HepG2 (cell line): ENCODE data around the gene ACTN3. TPM values are rescaled to one million over a fixed set of nuclear protein-coding genes. Genes with fewer than 3 reads are reported as not detected.

Experiments
- ELF3 ChIP-seq: IDR thresholded peaks from 2 replicates; pipeline ENCODE4 v1.6.1; 2016; ENCODE audit warnings: missing genetic modification reagents, missing compliant biosample characterization
- EP300 ChIP-seq, 3 experiments: sonication (generic) in 1 of 3; formaldehyde crosslinking in 1 of 3; IDR thresholded peaks; 2 replicates each; pipeline versions ENCODE4 v1.5.1 to v1.6.1; 2011 to 2020; ENCODE audit warnings: low read depth in 2 of 3, low read length in 2 of 3, borderline replicate concordance in 1 of 3, improper control_type of control experiment in 1 of 3, mild to moderate bottlenecking in 1 of 3, missing genetic modification reagents in 1 of 3, moderate library complexity in 1 of 3
- HNF1B ChIP-seq: sonication (generic); formaldehyde crosslinking; IDR thresholded peaks from 2 replicates; pipeline ENCODE4 v1.5.1; 2020; ENCODE audit warnings: mild to moderate bottlenecking, moderate library complexity, missing genetic modification reagents
- KIAA2018 ChIP-seq: sonication (generic); formaldehyde crosslinking; IDR thresholded peaks from 2 replicates; pipeline ENCODE4 v1.5.0; 2020; ENCODE audit warnings: mild to moderate bottlenecking, missing genetic modification reagents, borderline replicate concordance
- MIER2 ChIP-seq: IDR thresholded peaks from 2 replicates; pipeline ENCODE4 v1.6.1; 2016; ENCODE audit warnings: missing biosample characterization, missing genetic modification reagents
- MXD4 ChIP-seq: IDR thresholded peaks from 2 replicates; pipeline ENCODE4 v1.6.1; 2016; ENCODE audit warnings: mild to moderate bottlenecking, missing biosample characterization, missing genetic modification reagents
- TFDP2 ChIP-seq: sonication (generic); formaldehyde crosslinking; IDR thresholded peaks from 2 replicates; pipeline ENCODE4 v1.4.0; 2020; ENCODE audit warnings: missing genetic modification reagents
- ZBTB38 ChIP-seq: sonication (generic); formaldehyde crosslinking; IDR thresholded peaks from 2 replicates; pipeline ENCODE4 v1.5.1; 2020; ENCODE audit warnings: mild to moderate bottlenecking, missing genetic modification reagents
- ZNF24 ChIP-seq: fragments of 450-650 bp; IDR thresholded peaks from 2 replicates; pipeline ENCODE4 v1.6.1; 2017; ENCODE audit warnings: antibody characterized with exemption, mild to moderate bottlenecking
- ZNF292 ChIP-seq: sonication (generic); formaldehyde crosslinking; IDR thresholded peaks from 2 replicates; pipeline ENCODE4 v1.8.1; 2022; ENCODE audit warnings: mild to moderate bottlenecking, low read depth, missing genetic modification reagents, borderline replicate concordance
- ZNF317 ChIP-seq: sonication (generic); formaldehyde crosslinking; IDR thresholded peaks from 2 replicates; pipeline ENCODE4 v1.5.0; 2020; ENCODE audit warnings: mild to moderate bottlenecking, missing genetic modification reagents
- ZNF83 ChIP-seq: sonication (generic); formaldehyde crosslinking; IDR thresholded peaks from 2 replicates; pipeline ENCODE4 v1.4.0; 2020; ENCODE audit warnings: missing genetic modification reagents, mild to moderate bottlenecking, borderline replicate concordance
- ZNF879 ChIP-seq: sonication (generic); formaldehyde crosslinking; IDR thresholded peaks from 2 replicates; pipeline ENCODE4 v1.8.1; 2023; ENCODE audit warnings: missing genetic modification reagents
- ZSCAN29 ChIP-seq: sonication (generic); formaldehyde crosslinking; conservative IDR thresholded peaks from 2 replicates; pipeline ENCODE4 v1.4.0; 2020; ENCODE audit warnings: mild to moderate bottlenecking, missing genetic modification reagents
- polyA plus RNA-seq, 8 experiments: library from polyadenylated mRNA; depleted of rRNA in 3 of 8; stranded (reverse) in 7 of 8; unstranded in 1 of 8; fragments of >200 nt; fragmentation: Illumina TruSeq in 4 of 8; extraction: Trizol in 4 of 8; gene quantifications; 2 replicates each; pipeline versions ENCODE4 v1.2.1 to v1.2.3, GENCODE V29; 2011 to 2016; ENCODE audit warnings: low read depth in 4 of 8, missing spikeins in 1 of 8, mixed read lengths in 1 of 8; ENCODE audit not compliant: insufficient read depth in 1 of 8
- total RNA-seq, 5 experiments: library from RNA; depleted of rRNA; stranded (reverse); fragments of >200 nt; fragmentation: Illumina TruSeq; extraction: Trizol; gene quantifications; 2 replicates each; pipeline ENCODE4 v1.2.3, GENCODE V29; 2016; ENCODE audit warnings: low read depth in 1 of 5
- TF ChIP-seq, protein P1 (sequence below): sonication (generic); formaldehyde crosslinking; IDR thresholded peaks from 2 replicates; pipeline ENCODE4 v1.5.1; 2020; ENCODE audit warnings: missing genetic modification reagents, mild to moderate bottlenecking, borderline replicate concordance

ACTN3 gene
- total and polyA plus RNA-seq, 2 of the 13 experiments (the other 11 are each of a cell fraction or from before 2014, with no cell fraction given) = 0.04 to 0.09 TPM

DNA sequence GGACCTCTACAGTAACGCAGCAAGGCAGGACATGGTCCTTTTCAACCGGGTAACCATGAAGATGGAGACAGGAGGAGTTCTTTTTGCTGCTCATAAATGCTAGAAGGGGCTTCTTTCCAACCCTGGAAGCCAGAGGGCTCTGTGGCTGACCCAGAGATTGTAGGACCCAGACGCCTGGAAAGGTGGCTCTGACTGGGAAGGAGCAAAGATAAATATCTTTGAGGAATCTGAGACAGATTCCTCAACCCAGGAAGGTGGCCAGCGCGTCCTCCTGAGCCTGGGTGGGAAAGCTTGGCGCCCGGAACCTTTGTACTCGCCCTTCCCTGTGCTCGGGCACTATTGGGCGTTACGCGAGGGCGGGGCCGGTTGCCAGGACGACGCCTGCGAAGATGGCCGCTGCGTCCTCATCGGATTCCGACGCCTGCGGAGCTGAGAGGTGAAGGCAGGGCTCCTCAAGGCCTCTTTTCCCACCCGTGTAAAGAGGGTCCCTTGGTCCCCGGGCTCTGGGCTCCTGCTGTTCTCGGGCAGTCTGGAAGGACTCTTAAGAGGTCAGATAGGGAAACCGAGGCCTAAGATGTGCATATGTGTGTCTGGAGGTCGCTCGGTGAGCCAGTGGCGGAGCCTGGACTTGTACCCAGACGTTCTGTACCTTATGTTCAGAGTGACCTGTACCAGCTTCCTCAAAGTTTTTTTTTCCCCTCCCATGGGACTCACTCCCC is 36.3 kb upstream of the ACTN3 start, which contains the start of gene BBS1 (continued):
- TF ChIP-seq, protein P1, sequence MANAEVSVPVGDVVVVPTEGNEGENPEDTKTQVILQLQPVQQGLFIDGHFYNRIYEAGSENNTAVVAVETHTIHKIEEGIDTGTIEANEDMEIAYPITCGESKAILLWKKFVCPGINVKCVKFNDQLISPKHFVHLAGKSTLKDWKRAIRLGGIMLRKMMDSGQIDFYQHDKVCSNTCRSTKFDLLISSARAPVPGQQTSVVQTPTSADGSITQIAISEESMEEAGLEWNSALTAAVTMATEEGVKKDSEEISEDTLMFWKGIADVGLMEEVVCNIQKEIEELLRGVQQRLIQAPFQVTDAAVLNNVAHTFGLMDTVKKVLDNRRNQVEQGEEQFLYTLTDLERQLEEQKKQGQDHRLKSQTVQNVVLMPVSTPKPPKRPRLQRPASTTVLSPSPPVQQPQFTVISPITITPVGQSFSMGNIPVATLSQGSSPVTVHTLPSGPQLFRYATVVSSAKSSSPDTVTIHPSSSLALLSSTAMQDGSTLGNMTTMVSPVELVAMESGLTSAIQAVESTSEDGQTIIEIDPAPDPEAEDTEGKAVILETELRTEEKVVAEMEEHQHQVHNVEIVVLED = peak; percentile 61; the same call in 1 of the 2 replicates
- no peak for TF ChIP-seq ZNF83
- TF ChIP-seq ZSCAN29 (CRISPR knock-in tag) = no peak
- no peak for TF ChIP-seq MIER2 (CRISPR knock-in tag)
- TF ChIP-seq EP300 (IDR thresholded peaks at IDR 0.05; ENCODE audit: low read depth in 2 of 2, low read length in 2 of 2) = no peak; a peak in 1 of 4 replicates
- no peak for TF ChIP-seq EP300 (CRISPR knock-in tag; IDR thresholded peaks at IDR 0.05; ENCODE audit: borderline replicate concordance)
- no peak for TF ChIP-seq MXD4 (CRISPR knock-in tag)
- peak; percentile 60; the same call in 1 of the 2 replicates for TF ChIP-seq ZNF317 (CRISPR knock-in tag)
- peak; percentile 54 for TF ChIP-seq TFDP2 (CRISPR knock-in tag)
- TF ChIP-seq HNF1B (CRISPR knock-in tag) = peak; percentile 82
- peak; percentile 83 for TF ChIP-seq ZBTB38 (CRISPR knock-in tag)
- no peak for TF ChIP-seq ZNF879 (CRISPR knock-in tag)
- TF ChIP-seq ZNF24 = peak; percentile 54; the same call in 1 of the 2 replicates
- no peak for TF ChIP-seq ELF3 (CRISPR knock-in tag)
- TF ChIP-seq KIAA2018 (CRISPR knock-in tag) = no peak
- TF ChIP-seq ZNF292 = no peak
